Endothelial cell of umbilical vein (primary cell): ENCODE measurements around the gene RNF19B. TPM values are rescaled to one million over a fixed set of nuclear protein-coding genes. Genes with fewer than 3 reads are reported as not detected.

Experiments used
- BruUV-seq: library from RNA; stranded (reverse); fragments of 400-500 nt; replicated peaks from 2 replicates; lab custom pipeline; 2021; lab: Mats Ljungman, UMichigan
- CTCF ChIA-PET: fragments of 300-600, 350-600 bp; sonication (Branson Sonifier 250); formaldehyde crosslinking; loops from one replicate; lab custom pipeline; 2021; ENCODE audit warnings: antibody characterized with exemption, inconsistent platforms; lab: Charles Lee
- POLR2A ChIA-PET: fragments of 300-600, 350-600 bp; sonication (Branson Sonifier 250); formaldehyde crosslinking; loops from one replicate; lab custom pipeline; 2021; ENCODE audit warnings: antibody characterized with exemption, inconsistent platforms; lab: Charles Lee
- DNase-seq: peaks from one replicate; pipeline ENCODE4 v3.0.0-alpha.2; 2011; ENCODE audit warnings: low read depth, low spot score
- FAIRE-seq: peaks from 2 replicates; lab custom pipeline; 2011; peaks lifted over from hg19 to GRCh38; lab: Jason Lieb, UNC
- H2AFZ ChIP-seq: 2 replicates; pipeline ENCODE4 v1.6.0; 2012; ENCODE audit warnings: low read depth, low read length, control low read depth, inconsistent platforms
- H3K27ac ChIP-seq: 2 replicates; pipeline ENCODE4 v1.5.1; 2011; ENCODE audit warnings: low read depth, mild to moderate bottlenecking, control low read depth, low read length, moderate library complexity; ENCODE audit not compliant: insufficient read depth
- H3K27me3 ChIP-seq, 2 experiments: 2 replicates each; pipeline versions ENCODE4 v1.6.0 to v1.6.1; 2011; ENCODE audit warnings: low read length in 2 of 2, mixed read lengths in 1 of 2; ENCODE audit not compliant: control insufficient read depth in 2 of 2, insufficient read depth in 2 of 2
- H3K36me3 ChIP-seq, 2 experiments: 2 replicates in 1 of 2; 3 replicates in 1 of 2; pipeline ENCODE4 v1.5.1; 2011; ENCODE audit warnings: low read length in 2 of 2, mild to moderate bottlenecking in 1 of 2, moderate library complexity in 1 of 2; ENCODE audit not compliant: control insufficient read depth in 2 of 2, insufficient read depth in 2 of 2; ENCODE audit errors: extremely low read depth in 1 of 2
- H3K4me1 ChIP-seq: 3 replicates; pipeline ENCODE4 v1.5.1; 2011; ENCODE audit warnings: mild to moderate bottlenecking, low read length; ENCODE audit not compliant: control insufficient read depth, insufficient read depth; ENCODE audit errors: extremely low read depth
- H3K4me2 ChIP-seq: 2 replicates; pipeline ENCODE4 v1.6.1; 2011; ENCODE audit warnings: low read length, control low read depth, mixed read lengths; ENCODE audit not compliant: insufficient read depth
- H3K4me3 ChIP-seq, 3 experiments: fragments of 200-600 bp in 1 of 3; sonication (generic), shearing (Covaris generic) in 1 of 3; replicated peaks in 1 of 3; 2 replicates each; pipeline ENCODE4 v1.5.1; 2011 to 2016; ENCODE audit warnings: control low read depth in 3 of 3, low read length in 3 of 3, mild to moderate bottlenecking in 2 of 3, inconsistent platforms in 1 of 3, low read depth in 1 of 3, moderate library complexity in 1 of 3; ENCODE audit not compliant: insufficient read depth in 1 of 3
- H3K79me2 ChIP-seq: 2 replicates; pipeline ENCODE4 v1.6.0; 2012; ENCODE audit warnings: low read length, inconsistent platforms; ENCODE audit not compliant: control insufficient read depth, insufficient read depth
- H3K9ac ChIP-seq: replicated peaks from 2 replicates; pipeline ENCODE3; 2011; ENCODE audit warnings: low read length, control low read depth; ENCODE audit not compliant: insufficient read depth; ENCODE audit errors: extremely low read depth
- H3K9me1 ChIP-seq: replicated peaks from 3 replicates; pipeline ENCODE4 v1.6.0; 2011; ENCODE audit warnings: mild to moderate bottlenecking, low read length; ENCODE audit not compliant: control insufficient read depth, insufficient read depth; ENCODE audit errors: extremely low read depth
- H3K9me3 ChIP-seq: replicated peaks from 2 replicates; pipeline ENCODE4 v1.5.1; 2012; ENCODE audit warnings: low read length, inconsistent platforms; ENCODE audit not compliant: control insufficient read depth, insufficient read depth
- H4K20me1 ChIP-seq: replicated peaks from 2 replicates; pipeline ENCODE3; 2011; ENCODE audit warnings: mild to moderate bottlenecking, low read length; ENCODE audit not compliant: control insufficient read depth, insufficient read depth; ENCODE audit errors: extremely low read depth
- EZH2 ChIP-seq: IDR thresholded peaks from 2 replicates; pipeline ENCODE4 v1.6.1; 2012; ENCODE audit warnings: borderline replicate concordance, low read depth, mild to moderate bottlenecking, moderate library complexity, low read length, inconsistent platforms; ENCODE audit not compliant: severe bottlenecking
- FOS ChIP-seq: IDR thresholded peaks from 2 replicates; pipeline ENCODE4 v1.6.1; 2011; ENCODE audit warnings: mild to moderate bottlenecking, low read length, moderate library complexity, borderline replicate concordance; ENCODE audit not compliant: insufficient read depth
- GATA2 ChIP-seq: IDR thresholded peaks from 2 replicates; pipeline ENCODE4 v1.7.0; 2011; ENCODE audit warnings: low read depth, mild to moderate bottlenecking, moderate library complexity, mixed read lengths, low read length; ENCODE audit not compliant: insufficient read length, insufficient read depth
- JUN ChIP-seq: IDR thresholded peaks from 2 replicates; pipeline ENCODE4 v1.6.1; 2011; ENCODE audit warnings: borderline replicate concordance, low read depth; ENCODE audit not compliant: insufficient read length, insufficient read depth
- MYC ChIP-seq: IDR thresholded peaks from one replicate; pipeline ENCODE4 v1.6.1; 2011; ENCODE audit warnings: mild to moderate bottlenecking, low read depth, low read length
- POLR2A ChIP-seq: IDR thresholded peaks from 2 replicates; pipeline ENCODE4 v1.6.1; 2012; ENCODE audit warnings: low read depth, mild to moderate bottlenecking, control low read depth, low read length
- POLR2AphosphoS5 ChIP-seq: IDR thresholded peaks from 2 replicates; pipeline ENCODE4 v1.6.1; 2012; ENCODE audit warnings: low read depth, mild to moderate bottlenecking, control low read depth, low read length, moderate library complexity; ENCODE audit not compliant: insufficient read depth
- dilution Hi-C: fragments of 300-500 bp; cut with MboI; formaldehyde crosslinking; loops from one replicate; pipeline ENCODE4 v1.15.0; 2019; ENCODE audit warnings: low sequenced_read_pairs; ENCODE audit not compliant: extremely low pct_ligation_motif_present
- intact Hi-C: fragments of 100-400 bp; cut with micrococcal nuclease; formaldehyde crosslinking; loops from one replicate; pipeline ENCODE4 v1.10.0; 2022
- polyA plus RNA-seq, 4 experiments: library from polyadenylated mRNA; depleted of rRNA in 3 of 4; stranded (reverse) in 3 of 4; unstranded in 1 of 4; fragments of >200 nt; gene quantifications; 2 replicates each; pipeline versions ENCODE4 v1.2.1 to v1.2.3, GENCODE V29; 2011 to 2012; ENCODE audit warnings: missing spikeins in 1 of 4
- total RNA-seq: library from RNA; stranded (reverse); gene quantifications from 2 replicates; pipeline ENCODE4 v1.2.3, GENCODE V29; 2021
- TF ChIP-seq, protein P1 (sequence below): IDR thresholded peaks from 2 replicates; pipeline ENCODE4 v1.6.1; 2011; ENCODE audit not compliant: insufficient read depth, insufficient read length
- TF ChIP-seq, protein P2 (sequence below), 2 donors: IDR thresholded peaks; 1 replicate in 1 of 2; 2 replicates in 1 of 2; pipeline ENCODE4 v1.5.1; 2011; ENCODE audit warnings: low read length in 2 of 2, mild to moderate bottlenecking in 2 of 2, moderate library complexity in 2 of 2, control low read depth in 1 of 2, inconsistent platforms in 1 of 2, low read depth in 1 of 2; ENCODE audit not compliant: insufficient read depth in 1 of 2; ENCODE audit errors: extremely low read depth in 1 of 2

Gene RNF19B
- total and polyA plus RNA-seq, 2 donors (not counting 3 experiments of a cell fraction or from before 2014, with no cell fraction given) = 19.2 to 25.6 TPM

DNA sequence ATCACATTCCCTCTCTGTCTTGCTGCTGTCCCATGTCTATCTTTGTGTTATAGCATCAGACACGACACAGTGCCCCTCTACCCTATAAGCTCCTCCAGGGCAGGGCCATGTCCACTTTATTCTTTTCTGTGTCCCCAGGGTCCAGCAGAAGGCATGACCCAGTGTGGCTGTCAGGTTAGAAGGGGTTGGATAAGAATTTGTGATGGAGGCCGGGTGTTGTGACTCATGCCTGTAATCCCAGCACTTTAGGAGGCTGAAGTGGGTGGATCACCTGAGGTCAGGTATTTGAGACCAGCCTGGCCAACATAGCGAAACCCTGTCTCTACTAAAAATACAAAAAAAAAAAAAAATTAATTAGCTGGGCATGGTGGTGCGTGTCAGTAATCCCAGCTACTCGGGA is 26.3 kb upstream of the RNF19B start:
- FAIRE-seq = no peak
- dilution Hi-C loops = no loop called here
- Histone ChIP-seq H3K79me2 (no peaks in the 10 kb centered on the region), H3K4me1 (peaks cover 27% of the 10 kb centered on the region), H3K4me3 (no peak overlapping the region), H2AFZ (no peak overlapping the region), H3K27ac (peak overlapping the region; percentile 6), H3K9me1 (no peaks in the 10 kb centered on the region), H3K9ac (no peak overlapping the region), H3K4me2 (no peak overlapping the region), H4K20me1 (no peaks in the 10 kb centered on the region), H3K9me3 (no peaks in the 10 kb centered on the region), H3K27me3 (no peaks in the 10 kb centered on the region), H3K36me3 (no peaks in the 10 kb centered on the region)
- DNase-seq = no peak
- ChIA-PET POLR2A (no interaction called here), CTCF (no interaction called here)
- BruUV-seq = no TSS peak
- no peak for TF ChIP-seq POLR2AphosphoS5
- no peak for TF ChIP-seq GATA2
- no peak for TF ChIP-seq POLR2A
- no peak for TF ChIP-seq JUN
- TF ChIP-seq, protein P1, sequence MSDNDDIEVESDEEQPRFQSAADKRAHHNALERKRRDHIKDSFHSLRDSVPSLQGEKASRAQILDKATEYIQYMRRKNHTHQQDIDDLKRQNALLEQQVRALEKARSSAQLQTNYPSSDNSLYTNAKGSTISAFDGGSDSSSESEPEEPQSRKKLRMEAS = no peak
- intact Hi-C loops = no loop called here

DNA sequence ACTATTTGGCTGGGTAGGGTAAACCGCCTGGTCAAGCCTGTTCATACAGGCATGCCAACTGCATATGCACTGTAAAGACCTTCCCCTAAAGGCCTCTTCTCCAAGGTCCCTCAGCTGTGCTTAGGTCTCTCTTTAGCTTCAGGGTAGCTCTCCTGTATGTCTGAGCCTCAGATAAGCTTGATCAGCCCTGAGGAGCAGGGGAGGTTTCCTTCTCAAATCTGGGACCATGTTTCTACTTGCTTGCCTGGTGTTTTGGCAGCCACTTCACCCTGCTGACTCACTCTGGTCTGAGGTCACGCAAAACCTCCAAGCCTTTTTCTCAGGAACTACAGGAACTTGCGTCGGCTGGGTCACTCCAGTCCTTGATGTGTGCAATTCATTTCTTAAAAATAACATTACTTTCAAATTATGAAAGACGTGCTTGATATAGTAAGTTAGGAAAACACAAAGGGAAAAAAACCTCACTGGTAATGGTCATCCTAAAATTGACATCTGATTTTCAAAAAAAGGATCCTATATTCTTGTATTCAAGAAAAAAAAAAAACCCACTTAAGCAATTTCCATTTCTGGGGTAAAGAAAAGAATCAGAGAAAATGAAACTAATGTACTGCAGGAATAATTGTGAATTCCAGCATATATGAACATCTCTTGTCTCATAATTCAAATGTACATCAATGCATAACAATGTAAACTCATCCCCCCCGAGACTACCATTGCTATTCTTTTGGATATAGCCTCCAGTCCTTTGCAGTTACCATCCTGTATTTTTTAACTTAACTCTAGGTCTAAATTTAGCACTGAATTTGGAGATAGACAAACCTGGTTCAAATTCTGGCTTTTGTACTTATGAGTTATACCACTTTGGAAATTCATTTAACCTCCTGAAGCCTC is 24.8 kb upstream of the RNF19B start:
- BruUV-seq = TSS peak; percentile 42
- no peaks in the 10 kb centered on the region for H3K36me3 ChIP-seq
- H3K9me3 ChIP-seq = no peaks in the 10 kb centered on the region
- intact Hi-C loops = loop anchor here (1.0 kb wide), 4 partner anchors 8 to 16 kb away; no protein-coding TSS in a partner anchor
- no peaks in the 10 kb centered on the region for H4K20me1 ChIP-seq
- TF ChIP-seq POLR2AphosphoS5 = peak; percentile 58
- no peak for TF ChIP-seq POLR2A
- TF ChIP-seq EZH2 = no peak
- TF ChIP-seq, protein P1 = no peak
- peak; percentile 96 for TF ChIP-seq FOS
- TF ChIP-seq JUN = peak; percentile 90
- TF ChIP-seq, protein P2, sequence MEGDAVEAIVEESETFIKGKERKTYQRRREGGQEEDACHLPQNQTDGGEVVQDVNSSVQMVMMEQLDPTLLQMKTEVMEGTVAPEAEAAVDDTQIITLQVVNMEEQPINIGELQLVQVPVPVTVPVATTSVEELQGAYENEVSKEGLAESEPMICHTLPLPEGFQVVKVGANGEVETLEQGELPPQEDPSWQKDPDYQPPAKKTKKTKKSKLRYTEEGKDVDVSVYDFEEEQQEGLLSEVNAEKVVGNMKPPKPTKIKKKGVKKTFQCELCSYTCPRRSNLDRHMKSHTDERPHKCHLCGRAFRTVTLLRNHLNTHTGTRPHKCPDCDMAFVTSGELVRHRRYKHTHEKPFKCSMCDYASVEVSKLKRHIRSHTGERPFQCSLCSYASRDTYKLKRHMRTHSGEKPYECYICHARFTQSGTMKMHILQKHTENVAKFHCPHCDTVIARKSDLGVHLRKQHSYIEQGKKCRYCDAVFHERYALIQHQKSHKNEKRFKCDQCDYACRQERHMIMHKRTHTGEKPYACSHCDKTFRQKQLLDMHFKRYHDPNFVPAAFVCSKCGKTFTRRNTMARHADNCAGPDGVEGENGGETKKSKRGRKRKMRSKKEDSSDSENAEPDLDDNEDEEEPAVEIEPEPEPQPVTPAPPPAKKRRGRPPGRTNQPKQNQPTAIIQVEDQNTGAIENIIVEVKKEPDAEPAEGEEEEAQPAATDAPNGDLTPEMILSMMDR (IDR thresholded peaks at IDR 0.05; ENCODE audit: extremely low read depth in 1 of 2, insufficient read depth in 1 of 2, low read depth in 1 of 2, low read length in 2 of 2) = no peak
- TF ChIP-seq GATA2 = no peak
- TF ChIP-seq MYC = no peak
- ChIA-PET CTCF (interaction anchor here (0.6 to 1.9 kb wide), 5 partner anchors 9 to 56 kb away, joined by 3 to 8 read pairs (median 4); no protein-coding TSS in a partner anchor), POLR2A (no interaction called here)
- H3K4me1 ChIP-seq = peaks cover 27% of the 10 kb centered on the region
- H3K9me1 ChIP-seq = no peaks in the 10 kb centered on the region
- peak overlapping the region; percentile 42 for H3K9ac ChIP-seq
- H3K4me3 ChIP-seq = no peak overlapping the region
- no peaks in the 10 kb centered on the region for H3K79me2 ChIP-seq
- DNase-seq = peak; percentile 97
- peak overlapping the region; percentile 83 for H3K4me2 ChIP-seq
- peak; percentile 100 for FAIRE-seq
- peak overlapping the region; percentile 55 for H2AFZ ChIP-seq
- dilution Hi-C loops = no loop called here
- H3K27ac ChIP-seq = peak overlapping the region; percentile 87
- H3K27me3 ChIP-seq = no peaks in the 10 kb centered on the region
